K562 (cell line): ENCODE results near the gene ZMYND8. TPM values are rescaled to one million over a fixed set of nuclear protein-coding genes. Genes with fewer than 3 reads are reported as not detected.

Experiments
- ATAC-seq: fragments of 200-7000 bp; cut with Tn5 transposase; 3 replicates; pipeline ENCODE4 v1.9.1; 2020; ENCODE audit warnings: moderate library complexity
- BruUV-seq: library from RNA; stranded (reverse); fragments of 400-500 nt; replicated peaks from 2 replicates; lab custom pipeline; 2021; lab: Mats Ljungman, UMichigan
- CTCF ChIA-PET: fragments of 300-600 bp; formaldehyde crosslinking; extraction: SDS; loops from one replicate; lab custom pipeline; 2021; ENCODE audit warnings: low intra/inter-chr PET ratio; lab: Yijun Ruan, JAX
- POLR2A ChIA-PET: fragments of 300-600, 350-650 bp; sonication (Branson Sonifier 250); formaldehyde crosslinking; extraction: SDS; loops from one replicate; lab custom pipeline; 2021; ENCODE audit warnings: antibody characterized with exemption, inconsistent platforms; lab: Yijun Ruan, JAX
- DNase-seq, 4 experiments: peaks; one replicate each; pipeline versions ENCODE4 v3.0.0 to v3.0.0-alpha.2; 2011 to 2018; ENCODE audit warnings: low spot score in 3 of 4, mixed read lengths in 3 of 4; ENCODE audit errors: extremely low read depth in 1 of 4
- FAIRE-seq: peaks from 2 replicates; lab custom pipeline; 2011; peaks lifted over from hg19 to GRCh38; lab: Jason Lieb, UNC
- H2AFZ ChIP-seq: 2 replicates; pipeline ENCODE4 v1.6.0; 2011; ENCODE audit warnings: low read depth, low read length, control low read depth, inconsistent platforms
- H3K27ac ChIP-seq: fragments of 200-600 bp; 3 replicates; pipeline ENCODE4 v1.8.0; 2011; ENCODE audit warnings: low read depth, mild to moderate bottlenecking, control low read depth, inconsistent platforms, low read length, moderate library complexity, mixed read lengths; ENCODE audit errors: extremely low read depth
- H3K27me3 ChIP-seq, 2 experiments: fragments of 300-600 bp in 1 of 2; 2 replicates in 1 of 2; 3 replicates in 1 of 2; pipeline versions ENCODE4 v1.6.0 to v1.8.0; 2011; ENCODE audit warnings: inconsistent platforms in 2 of 2, low read length in 2 of 2, mild to moderate bottlenecking in 1 of 2, mixed read lengths in 1 of 2, moderate library complexity in 1 of 2; ENCODE audit not compliant: control insufficient read depth in 2 of 2, insufficient read depth in 2 of 2
- H3K36me3 ChIP-seq: fragments of 300-600 bp; 3 replicates; pipeline ENCODE4 v1.8.0; 2011; ENCODE audit warnings: mild to moderate bottlenecking, low read length, inconsistent platforms; ENCODE audit not compliant: control insufficient read depth, insufficient read depth
- H3K4me1 ChIP-seq, 2 experiments: fragments of 200-600 bp in 1 of 2; replicated peaks in 1 of 2; 2 replicates in 1 of 2; 3 replicates in 1 of 2; pipeline versions ENCODE4 v1.5.1 to v1.8.0; 2011; ENCODE audit warnings: inconsistent platforms in 2 of 2, low read length in 2 of 2, mild to moderate bottlenecking in 1 of 2, mixed read lengths in 1 of 2, moderate library complexity in 1 of 2; ENCODE audit not compliant: control insufficient read depth in 2 of 2, insufficient read depth in 2 of 2
- H3K4me2 ChIP-seq: 2 replicates; pipeline ENCODE4 v1.6.1; 2011; ENCODE audit warnings: low read length, control low read depth, inconsistent platforms, mixed read lengths; ENCODE audit not compliant: insufficient read depth
- H3K4me3 ChIP-seq: fragments of 200-600 bp; sonication (generic), shearing (Covaris generic); 2 replicates; pipeline ENCODE4 v1.5.1; 2016; ENCODE audit warnings: control low read depth, inconsistent platforms
- H3K79me2 ChIP-seq: fragments of 200-600 bp; 3 replicates; pipeline ENCODE4 v1.8.0; 2011; ENCODE audit warnings: low read length, inconsistent platforms; ENCODE audit not compliant: control insufficient read depth, insufficient read depth
- H3K9ac ChIP-seq, 2 experiments: 2 replicates each; pipeline versions ENCODE4 v1.6.0 to v1.6.1; 2011; ENCODE audit warnings: low read depth in 2 of 2, low read length in 2 of 2, control low read depth in 1 of 2, inconsistent platforms in 1 of 2, mild to moderate bottlenecking in 1 of 2, mixed read lengths in 1 of 2; ENCODE audit not compliant: insufficient read depth in 1 of 2
- H3K9me1 ChIP-seq: one replicate; pipeline ENCODE4 v1.6.0; 2011; ENCODE audit warnings: inconsistent platforms, mild to moderate bottlenecking, low read length, moderate library complexity; ENCODE audit not compliant: control insufficient read depth, insufficient read depth
- H3K9me3 ChIP-seq: replicated peaks from 2 replicates; pipeline ENCODE4 v1.5.1; 2011; ENCODE audit warnings: low read depth, low read length, inconsistent platforms; ENCODE audit not compliant: control insufficient read depth, insufficient read depth
- H4K20me1 ChIP-seq: replicated peaks from 2 replicates; pipeline ENCODE4 v1.6.1; 2011; ENCODE audit warnings: low read length, inconsistent platforms, mixed read lengths; ENCODE audit not compliant: control insufficient read depth, insufficient read depth
- ARID1B ChIP-seq: fragments of 450-650 bp; IDR thresholded peaks from 2 replicates; pipeline ENCODE4 v1.6.1; 2016; ENCODE audit warnings: antibody characterized with exemption, mild to moderate bottlenecking, inconsistent platforms
- CBX2 ChIP-seq: fragments of 200-600 bp; sonication (generic); IDR thresholded peaks from one replicate; pipeline ENCODE4 v1.6.1; 2012; ENCODE audit warnings: mild to moderate bottlenecking, low read length, inconsistent platforms; ENCODE audit not compliant: insufficient read depth, poor library complexity, severe bottlenecking
- HBP1 ChIP-seq: fragments of 450-650 bp; formaldehyde crosslinking; IDR thresholded peaks from 2 replicates; pipeline ENCODE4 v1.4.0; 2022; ENCODE audit warnings: missing genetic modification characterization
- KDM1A ChIP-seq, 2 experiments: fragments of 450-650 bp; IDR thresholded peaks; 2 replicates each; pipeline ENCODE4 v1.6.1; 2016; ENCODE audit warnings: mild to moderate bottlenecking in 2 of 2
- MCM2 ChIP-seq: fragments of 450-650 bp; IDR thresholded peaks from 2 replicates; pipeline ENCODE4 v1.6.1; 2017; ENCODE audit warnings: low read depth, mild to moderate bottlenecking
- MCM7 ChIP-seq, 2 experiments: fragments of 450-650 bp; IDR thresholded peaks; 2 replicates each; pipeline ENCODE4 v1.6.1; 2016 to 2018
- MTA3 ChIP-seq: fragments of 450-650 bp; formaldehyde crosslinking; IDR thresholded peaks from 2 replicates; pipeline ENCODE4 v1.6.1; 2017; ENCODE audit warnings: mild to moderate bottlenecking, borderline replicate concordance
- PHF20 ChIP-seq: fragments of 450-650 bp; IDR thresholded peaks from 2 replicates; pipeline ENCODE4 v1.6.1; 2018; ENCODE audit not compliant: partially characterized antibody
- POLR2AphosphoS5 ChIP-seq: IDR thresholded peaks from 2 replicates; pipeline ENCODE4 v1.6.1; 2011; ENCODE audit warnings: mild to moderate bottlenecking, low read depth, low read length, moderate library complexity; ENCODE audit not compliant: control insufficient read depth, insufficient read depth
- POLR2H ChIP-seq: IDR thresholded peaks from 2 replicates; pipeline ENCODE4 v1.6.1; 2016; ENCODE audit warnings: missing genetic modification characterization, low read depth, mild to moderate bottlenecking, control low read depth, missing compliant biosample characterization, moderate library complexity
- RAD51 ChIP-seq: fragments of 450-650 bp; IDR thresholded peaks from 2 replicates; pipeline ENCODE4 v1.7.1; 2016; ENCODE audit warnings: low read depth, mild to moderate bottlenecking, borderline replicate concordance
- SMARCE1 ChIP-seq: fragments of 450-650 bp; IDR thresholded peaks from 2 replicates; pipeline ENCODE4 v1.7.1; 2016; ENCODE audit warnings: mild to moderate bottlenecking
- USF2 ChIP-seq: sonication (generic); formaldehyde crosslinking; IDR thresholded peaks from 2 replicates; pipeline ENCODE4 v1.5.0; 2020; ENCODE audit warnings: missing genetic modification reagents
- ZNF3 ChIP-seq: fragments of 250-450 bp; sonication (Bioruptor Pico); IDR thresholded peaks from 2 replicates; pipeline ENCODE4 v1.5.0; 2021; ENCODE audit warnings: mild to moderate bottlenecking, moderate library complexity
- ZNF584 ChIP-seq: fragments of 200-800 bp; sonication (Bioruptor generic); IDR thresholded peaks from 2 replicates; pipeline ENCODE4 v1.6.1; 2016; ENCODE audit warnings: low read depth, mild to moderate bottlenecking, missing genetic modification characterization, missing compliant biosample characterization
- ZNF592 ChIP-seq: fragments of 450-650 bp; IDR thresholded peaks from 2 replicates; pipeline ENCODE4 v1.6.1; 2017; ENCODE audit warnings: antibody characterized with exemption, mild to moderate bottlenecking
- WGBS: fragments of 100-300 bp; shearing (Covaris generic); methylation state at CpG from one replicate; pipeline ENCODE4 v1.1.6; 2016; ENCODE audit warnings: low coverage, mixed read lengths; ENCODE audit not compliant: insufficient coverage; ENCODE audit errors: missing lambda C conversion rate; 5-methylcytosine and 5-hydroxymethylcytosine counted together
- in situ Hi-C: fragments of 300-500 bp; cut with MboI; formaldehyde crosslinking; loops from 4 replicates; pipeline ENCODE4 v1.15.0; 2018; ENCODE audit warnings: inconsistent platforms, mixed read lengths
- intact Hi-C: fragments of 100-400 bp; cut with micrococcal nuclease; formaldehyde crosslinking; loops from 2 replicates; pipeline ENCODE4 v1.14.2; 2022
- polyA plus RNA-seq, 8 experiments: library from polyadenylated mRNA; depleted of rRNA in 4 of 8; stranded (reverse) in 5 of 8; unstranded in 3 of 8; fragments of >200 nt; fragmentation: Nextera tagmentation in 2 of 8; fragmentation: Illumina TruSeq in 1 of 8; extraction: Ambion mirVana in 2 of 8; extraction: Trizol in 1 of 8; gene quantifications; 2 replicates each; pipeline versions ENCODE4 v1.2.1 to v1.2.3, GENCODE V29; 2011 to 2014; ENCODE audit warnings: inconsistent platforms in 1 of 8, missing spikeins in 1 of 8
- total RNA-seq, 7 experiments: library from RNA; depleted of rRNA in 6 of 7; stranded (reverse); fragments of >200 nt in 6 of 7; fragmentation: Illumina TruSeq in 2 of 7; extraction: Trizol in 2 of 7; gene quantifications; 2 replicates each; pipeline versions ENCODE4 v1.2.1 to v1.2.3, GENCODE V29; 2011 to 2021; ENCODE audit warnings: low replicate concordance in 1 of 7

Gene ZMYND8
- total and polyA plus RNA-seq, 9 of the 15 experiments (the other 6 are each of a cell fraction or from before 2014, with no cell fraction given) = 31.8 to 148 (median 71.9) TPM

- peaks cover 14% of the 10 kb centered on the region for H3K9me3 ChIP-seq
- H2AFZ ChIP-seq = peak overlapping the region; percentile 92
- no peak overlapping the region for H3K4me3 ChIP-seq
- intact Hi-C loops = no loop called here
- ChIA-PET CTCF (no interaction called here), POLR2A (interaction anchor here (0.7 to 2.0 kb wide), 7 partner anchors 8 to 187 kb away, joined by 3 to 10 read pairs (median 3); partner anchors contain the start of gene NCOA3)
- peak overlapping the region; percentile 95 for H3K27ac ChIP-seq
- 8% methylated on average over 7 of the region's 7 CpGs for WGBS
- peak; percentile 98 for ATAC-seq
- peak overlapping the region; percentile 67 for H3K4me2 ChIP-seq
- H3K9ac ChIP-seq = peak overlapping the region in 1 of 2 experiments; percentile 72; a peak in 3 of 4 replicates
- in situ Hi-C loops = loop anchor here (5.0 to 25.0 kb wide), 2 partner anchors 195 to 630 kb away; no protein-coding TSS in a partner anchor
- H4K20me1 ChIP-seq = no peaks in the 10 kb centered on the region
- H3K9me1 ChIP-seq = no peaks in the 10 kb centered on the region
- no peaks in the 10 kb centered on the region for H3K27me3 ChIP-seq
- H3K4me1 ChIP-seq = peaks cover 8 to 24% of the 10 kb centered on the region in 2 experiments; a peak in 4 of 5 replicates
- no peaks in the 10 kb centered on the region for H3K36me3 ChIP-seq
- peak; percentile 71 to 92 (median 80) for DNase-seq
- no peaks in the 10 kb centered on the region for H3K79me2 ChIP-seq
- BruUV-seq = TSS peak; percentile 89
- peak; percentile 96 for FAIRE-seq
- TF ChIP-seq POLR2H (tag) (peak; percentile 87), KDM1A (IDR thresholded peaks at IDR 0.05) (no peak), ZNF3 (CRISPR knock-in tag) (no peak), MCM2 (no peak), ARID1B (peak; percentile 65), SMARCE1 (peak; percentile 57; the same call in 1 of the 2 replicates), MCM7 (IDR thresholded peaks at IDR 0.05) (no peak), PHF20 (no peak), RAD51 (peak; percentile 91), CBX2 (no peak), ZNF592 (peak; percentile 91), HBP1 (no peak; the same call in 1 of the 2 replicates), USF2 (peak; percentile 89), MTA3 (peak; percentile 58; the same call in 1 of the 2 replicates), POLR2AphosphoS5 (0 out of 2 replicates have a peak, but pooled peaks have one; percentile 34), ZNF584 (CRISPR knock-in tag) (peak; percentile 76)
Observed at GRCh38 chr20:47392015-47392720, 35.7 kb upstream of the ZMYND8 start.
